ENCODE measurements around the gene WDR76. TPM values are rescaled to one million over a fixed set of nuclear protein-coding genes. Genes with fewer than 3 reads are reported as not detected.

Gene WDR76
- total RNA-seq, 4 donors from 2014 or later, result 1.6 to 6.6 (median 4.8) TPM

DNA sequence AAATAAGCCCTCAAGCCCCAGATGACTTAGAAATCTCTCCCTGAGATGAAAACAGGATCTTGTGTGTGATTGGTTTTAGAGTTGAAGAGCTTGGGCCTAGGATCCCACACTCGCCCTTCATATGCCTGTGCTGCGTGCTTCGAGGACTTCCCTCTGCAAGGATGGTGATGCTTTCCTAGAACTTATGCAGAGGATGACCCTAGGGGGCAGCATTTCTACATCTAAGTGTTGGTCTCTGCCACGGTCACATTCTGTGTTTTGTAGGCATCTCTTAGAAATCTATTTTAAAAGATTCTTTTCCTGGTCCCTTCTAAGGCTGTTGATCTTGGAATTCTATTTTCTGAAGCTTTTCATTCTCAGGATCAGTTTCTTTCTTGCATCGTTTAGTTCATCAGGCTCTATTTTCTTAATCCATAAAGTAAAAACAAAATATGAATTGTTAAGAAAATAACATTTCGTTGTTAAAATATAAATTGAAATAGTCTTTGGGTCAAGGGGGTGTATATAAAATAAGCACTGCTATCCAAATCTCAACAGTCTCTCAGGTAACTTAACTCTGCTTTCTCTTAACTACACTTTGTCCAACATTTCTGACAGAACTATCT is 45.7 kb downstream of the WDR76 start:
- TF ChIP-seq, protein P1, sequence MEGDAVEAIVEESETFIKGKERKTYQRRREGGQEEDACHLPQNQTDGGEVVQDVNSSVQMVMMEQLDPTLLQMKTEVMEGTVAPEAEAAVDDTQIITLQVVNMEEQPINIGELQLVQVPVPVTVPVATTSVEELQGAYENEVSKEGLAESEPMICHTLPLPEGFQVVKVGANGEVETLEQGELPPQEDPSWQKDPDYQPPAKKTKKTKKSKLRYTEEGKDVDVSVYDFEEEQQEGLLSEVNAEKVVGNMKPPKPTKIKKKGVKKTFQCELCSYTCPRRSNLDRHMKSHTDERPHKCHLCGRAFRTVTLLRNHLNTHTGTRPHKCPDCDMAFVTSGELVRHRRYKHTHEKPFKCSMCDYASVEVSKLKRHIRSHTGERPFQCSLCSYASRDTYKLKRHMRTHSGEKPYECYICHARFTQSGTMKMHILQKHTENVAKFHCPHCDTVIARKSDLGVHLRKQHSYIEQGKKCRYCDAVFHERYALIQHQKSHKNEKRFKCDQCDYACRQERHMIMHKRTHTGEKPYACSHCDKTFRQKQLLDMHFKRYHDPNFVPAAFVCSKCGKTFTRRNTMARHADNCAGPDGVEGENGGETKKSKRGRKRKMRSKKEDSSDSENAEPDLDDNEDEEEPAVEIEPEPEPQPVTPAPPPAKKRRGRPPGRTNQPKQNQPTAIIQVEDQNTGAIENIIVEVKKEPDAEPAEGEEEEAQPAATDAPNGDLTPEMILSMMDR (IDR thresholded peaks at IDR 0.05), result peak in 5 of 6 experiments; percentile 14 to 59 (median 47)
- no peak for TF ChIP-seq POLR2A (IDR thresholded peaks at IDR 0.05)
- no peaks in the 10 kb centered on the region for H3K9me3 ChIP-seq
- 63 to 71% methylated on average over 6 of the region's 6 CpGs for WGBS, 2 donors
- no peaks in the 10 kb centered on the region for H3K36me3 ChIP-seq
- H3K4me1 ChIP-seq, result no peaks in the 10 kb centered on the region
- H3K27me3 ChIP-seq, result no peaks in the 10 kb centered on the region
- intact Hi-C loops (cut with DNase I), result no loop called here
- H3K27ac ChIP-seq, result no peak overlapping the region
- H3K4me3 ChIP-seq (replicated peaks in 1 of 3), result no peak overlapping the region
- peak; percentile 49 to 51 for DNase-seq

DNA sequence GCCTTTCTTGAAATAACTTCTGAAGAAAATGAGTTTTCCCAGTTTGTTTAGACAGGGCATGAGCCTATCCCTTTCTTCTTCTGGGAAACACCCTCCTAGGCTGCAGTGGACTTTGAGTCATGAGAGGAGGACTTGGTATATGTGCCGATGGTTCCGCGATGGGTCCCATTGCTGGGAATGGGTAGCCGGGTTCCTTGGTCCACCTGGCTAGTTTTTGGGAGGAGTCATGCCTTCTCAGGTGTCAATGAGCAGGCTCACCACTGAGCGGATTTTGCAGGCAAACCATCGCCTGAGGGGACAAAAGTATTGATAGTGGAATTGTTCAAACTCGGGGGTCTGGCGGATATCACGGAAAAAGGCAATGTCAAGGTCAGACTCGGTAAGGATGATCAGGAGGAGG is 46.8 kb downstream of the WDR76 start:
- H3K4me3 ChIP-seq (replicated peaks in 1 of 3), result no peak overlapping the region
- H3K27ac ChIP-seq, result no peak overlapping the region
- intact Hi-C loops (cut with DNase I), result no loop called here
- H3K9me3 ChIP-seq, result no peaks in the 10 kb centered on the region
- no peaks in the 10 kb centered on the region for H3K27me3 ChIP-seq
- TF ChIP-seq, protein P1 (IDR thresholded peaks at IDR 0.05), result no peak
- TF ChIP-seq POLR2A (IDR thresholded peaks at IDR 0.05), result no peak
- DNase-seq, result no peak
- no peaks in the 10 kb centered on the region for H3K4me1 ChIP-seq
- no peaks in the 10 kb centered on the region for H3K36me3 ChIP-seq
- 92 to 98% methylated on average over 10 of the region's 10 CpGs for whole genome bisulfite sequencing, 2 donors

DNA sequence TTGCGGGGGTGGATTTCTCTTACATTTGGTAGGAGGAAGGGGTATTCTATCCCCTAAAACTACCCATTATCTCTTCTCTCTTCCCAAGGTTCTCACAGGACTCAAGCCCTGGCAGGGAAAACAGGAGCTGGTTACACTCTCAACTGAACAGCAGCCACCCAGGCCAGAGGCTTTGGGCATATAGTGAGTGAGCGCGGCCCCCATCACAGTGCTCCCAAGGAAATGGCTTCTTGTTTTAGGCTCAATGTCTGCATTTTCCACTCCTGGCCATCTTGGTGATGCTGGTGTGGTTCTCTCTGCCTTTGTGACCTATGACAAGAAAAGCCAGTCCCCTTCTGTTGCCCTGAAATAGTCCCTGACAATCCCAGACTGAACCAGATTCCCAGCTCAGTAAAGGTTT is 50.1 kb downstream of the WDR76 start:
- H3K27ac ChIP-seq, result no peak overlapping the region
- WGBS, 2 donors, result 89 to 100% methylated on average over 3 of the region's 3 CpGs
- no peaks in the 10 kb centered on the region for H3K36me3 ChIP-seq
- no peak for DNase-seq
- no peaks in the 10 kb centered on the region for H3K27me3 ChIP-seq
- H3K4me3 ChIP-seq (replicated peaks in 1 of 3), result no peak overlapping the region
- TF ChIP-seq, protein P1 (IDR thresholded peaks at IDR 0.05), result no peak
- TF ChIP-seq POLR2A (IDR thresholded peaks at IDR 0.05), result no peak
- intact Hi-C loops (cut with DNase I), result no loop called here
- H3K9me3 ChIP-seq, result no peaks in the 10 kb centered on the region
- no peaks in the 10 kb centered on the region for H3K4me1 ChIP-seq

DNA sequence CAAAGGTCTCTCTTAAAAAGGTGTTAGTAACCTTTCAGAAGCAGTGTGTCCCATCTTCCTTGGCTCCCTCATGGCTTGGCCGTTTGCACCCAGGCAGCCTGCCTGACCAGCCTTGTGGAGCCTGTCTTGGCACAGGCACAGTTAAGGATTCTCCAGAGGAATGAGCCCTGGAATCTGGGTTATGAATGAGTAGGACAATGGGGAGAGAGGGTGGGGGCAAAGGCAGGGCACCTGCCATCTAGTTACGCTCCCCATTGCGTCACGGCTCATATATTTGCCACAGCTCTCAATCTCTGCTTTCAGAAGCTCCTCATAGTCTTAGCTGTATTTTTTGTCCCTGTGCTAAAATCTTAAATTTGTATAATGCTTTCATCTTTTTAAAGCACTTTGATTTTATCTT is 50.6 kb downstream of the WDR76 start:
- no peak overlapping the region for H3K4me3 ChIP-seq (replicated peaks in 1 of 3)
- no peaks in the 10 kb centered on the region for H3K9me3 ChIP-seq
- WGBS, 2 donors, result 58 to 72% methylated on average over 4 of the region's 4 CpGs
- no peaks in the 10 kb centered on the region for H3K4me1 ChIP-seq
- H3K27ac ChIP-seq, result no peak overlapping the region
- intact Hi-C loops (cut with DNase I), result no loop called here
- no peaks in the 10 kb centered on the region for H3K27me3 ChIP-seq
- H3K36me3 ChIP-seq, result no peaks in the 10 kb centered on the region
- DNase-seq, result peak; percentile 5 to 35
- TF ChIP-seq, protein P1 (IDR thresholded peaks at IDR 0.05), result no peak
- TF ChIP-seq POLR2A (IDR thresholded peaks at IDR 0.05), result no peak

DNA sequence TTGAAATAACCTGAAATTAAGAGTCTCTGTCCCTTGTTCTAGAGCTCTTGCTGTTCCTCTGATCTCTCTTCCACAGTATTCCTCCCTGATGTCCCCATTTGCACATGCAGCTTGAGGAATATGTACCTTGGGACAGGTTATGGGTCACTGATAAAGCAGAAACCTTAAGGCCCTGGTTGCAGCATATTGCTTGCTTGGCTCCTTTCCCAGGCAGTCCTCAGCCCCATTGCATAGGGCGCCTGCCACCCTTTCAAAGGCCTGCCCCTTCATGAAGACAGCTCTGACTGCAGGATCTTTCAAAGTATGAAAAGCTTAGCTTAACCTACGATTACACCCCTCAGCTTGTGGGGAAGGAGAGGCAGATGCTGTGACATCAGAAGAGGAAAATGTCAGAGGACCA is 51.6 kb downstream of the WDR76 start:
- no peaks in the 10 kb centered on the region for H3K36me3 ChIP-seq
- H3K4me1 ChIP-seq, result no peaks in the 10 kb centered on the region
- no peaks in the 10 kb centered on the region for H3K27me3 ChIP-seq
- intact Hi-C loops (cut with DNase I), result no loop called here
- H3K9me3 ChIP-seq, result no peaks in the 10 kb centered on the region
- TF ChIP-seq, protein P1 (IDR thresholded peaks at IDR 0.05), result no peak
- no peak for TF ChIP-seq POLR2A (IDR thresholded peaks at IDR 0.05)
- no peak overlapping the region for H3K4me3 ChIP-seq (replicated peaks in 1 of 3)
- peak; percentile 44 to 52 for DNase-seq
- no peak overlapping the region for H3K27ac ChIP-seq
- WGBS, 2 donors, result 29 to 30% methylated on average over 2 of the region's 2 CpGs

All from thyroid gland (tissue), 4 donors.